ENCODE measurements around the gene SIM2. TPM values are rescaled to one million over a fixed set of nuclear protein-coding genes. Genes with fewer than 3 reads are reported as not detected.

The SIM2 gene
- total RNA-seq, 1 donor from 2014 or later = not detected

- H3K27ac ChIP-seq = no peak overlapping the region
- no peak for DNase-seq (ENCODE audit: extremely low spot score in 2 of 2)
- TF ChIP-seq POLR2A (IDR thresholded peaks at IDR 0.05) = no peak
- no peak for TF ChIP-seq POLR2AphosphoS5 (IDR thresholded peaks at IDR 0.05; ENCODE audit: insufficient read depth in 1 of 2, low read depth in 1 of 2)
- TF ChIP-seq CTCF (IDR thresholded peaks at IDR 0.05) = no peak
- H3K4me3 ChIP-seq = no peak overlapping the region
- H3K36me3 ChIP-seq = no peaks in the 10 kb centered on the region
- no peaks in the 10 kb centered on the region for H3K27me3 ChIP-seq
- no peaks in the 10 kb centered on the region for H3K9me3 ChIP-seq
- intact Hi-C loops (cut with DNase I) = no loop called here
- no peaks in the 10 kb centered on the region for H3K4me1 ChIP-seq
These were observed 20.1 kb downstream of the SIM2 start for GRCh38 chr21:36718951-36719501.

GRCh38 chr21:36719614-36720013 lies 20.7 kb downstream of the SIM2 start:
- intact Hi-C loops (cut with DNase I) = no loop called here
- Histone ChIP-seq H3K27me3 (no peaks in the 10 kb centered on the region), H3K27ac (no peak overlapping the region), H3K36me3 (no peaks in the 10 kb centered on the region), H3K4me3 (no peak overlapping the region), H3K4me1 (no peaks in the 10 kb centered on the region), H3K9me3 (no peaks in the 10 kb centered on the region)
- TF ChIP-seq POLR2AphosphoS5 (IDR thresholded peaks at IDR 0.05; ENCODE audit: insufficient read depth in 1 of 2, low read depth in 1 of 2) = no peak
- TF ChIP-seq POLR2A (IDR thresholded peaks at IDR 0.05) = no peak
- TF ChIP-seq CTCF (IDR thresholded peaks at IDR 0.05) = no peak
- DNase-seq (ENCODE audit: extremely low spot score in 2 of 2) = no peak

- no peaks in the 10 kb centered on the region for H3K36me3 ChIP-seq
- intact Hi-C loops (cut with DNase I) = no loop called here
- TF ChIP-seq CTCF (IDR thresholded peaks at IDR 0.05) = no peak
- no peak for TF ChIP-seq POLR2AphosphoS5 (IDR thresholded peaks at IDR 0.05; ENCODE audit: insufficient read depth in 1 of 2, low read depth in 1 of 2)
- TF ChIP-seq POLR2A (IDR thresholded peaks at IDR 0.05) = no peak
- no peak overlapping the region for H3K27ac ChIP-seq
- H3K4me3 ChIP-seq = no peak overlapping the region
- DNase-seq (ENCODE audit: extremely low spot score in 2 of 2) = no peak
- no peaks in the 10 kb centered on the region for H3K9me3 ChIP-seq
- no peaks in the 10 kb centered on the region for H3K27me3 ChIP-seq
- H3K4me1 ChIP-seq = no peaks in the 10 kb centered on the region
These were observed 22.9 kb downstream of the SIM2 start for GRCh38 chr21:36721817-36722216.

- Histone ChIP-seq H3K9me3 (no peaks in the 10 kb centered on the region), H3K4me3 (no peak overlapping the region), H3K36me3 (no peaks in the 10 kb centered on the region), H3K4me1 (no peaks in the 10 kb centered on the region), H3K27me3 (no peaks in the 10 kb centered on the region), H3K27ac (no peak overlapping the region)
- DNase-seq (ENCODE audit: extremely low spot score in 2 of 2) = no peak
- TF ChIP-seq POLR2A (IDR thresholded peaks at IDR 0.05) = no peak
- no peak for TF ChIP-seq CTCF (IDR thresholded peaks at IDR 0.05)
- no peak for TF ChIP-seq POLR2AphosphoS5 (IDR thresholded peaks at IDR 0.05; ENCODE audit: insufficient read depth in 1 of 2, low read depth in 1 of 2)
- intact Hi-C loops (cut with DNase I) = no loop called here
These were observed 23.8 kb downstream of the SIM2 start for GRCh38 chr21:36722370-36723368.
